Upper lobe of left lung (tissue), 4 donors: ENCODE results near the gene RP9.

ENCODE experiments used
- CTCF ChIP-seq, 6 experiments: fragments of 450-650 bp in 4 of 6; fragments of 200-600 bp in 2 of 6; sonication (generic) in 2 of 6; IDR thresholded peaks; one replicate each; pipeline ENCODE4 v1.5.1; 2016 to 2019; ENCODE audit warnings: antibody characterized with exemption in 6 of 6
- POLR2A ChIP-seq, 4 donors: fragments of 450-650 bp; IDR thresholded peaks; one replicate each; pipeline ENCODE4 v1.5.1; 2016 to 2017; ENCODE audit warnings: antibody characterized with exemption in 4 of 4, mild to moderate bottlenecking in 2 of 4

DNA sequence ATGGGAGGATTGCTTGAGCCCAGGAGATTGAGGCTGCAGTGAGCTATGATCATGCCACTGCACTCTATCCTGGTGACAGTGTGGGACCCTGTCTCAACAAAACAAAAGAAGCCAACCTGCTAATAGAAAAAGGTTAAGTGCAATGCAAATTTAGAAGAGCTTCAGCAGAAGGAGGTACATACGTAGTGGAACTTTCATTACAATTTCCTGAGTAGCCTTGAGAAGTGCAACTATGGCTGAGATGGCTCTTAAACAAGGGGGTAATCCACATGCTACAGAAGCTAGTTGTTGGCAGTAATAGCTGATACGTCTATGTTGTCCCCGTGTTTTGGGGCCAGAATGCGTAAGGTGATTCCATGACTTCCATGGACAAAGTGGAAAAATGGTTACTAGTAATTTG, 36.0 kb downstream of the RP9 start:
- TF ChIP-seq CTCF (IDR thresholded peaks at IDR 0.05) (no peak), POLR2A (IDR thresholded peaks at IDR 0.05) (no peak)
